Neural progenitor cell (in vitro differentiated cells): Measurements from ENCODE around the gene TXNRD1. TPM values are rescaled to one million over a fixed set of nuclear protein-coding genes. Genes with fewer than 3 reads are reported as not detected.

ENCODE experiments used
- DNase-seq: peaks from one replicate; pipeline ENCODE4 v3.0.0-alpha.2; 2016; ENCODE audit warnings: low spot score
- H2AFZ ChIP-seq: fragments of 200-600 bp; sonication (generic); replicated peaks from 2 replicates; pipeline ENCODE4 v1.6.1; 2016; ENCODE audit warnings: antibody characterized with exemption
- H3F3A ChIP-seq: fragments of 200-600 bp; sonication (generic); 2 replicates; pipeline ENCODE4 v1.6.1; 2016; ENCODE audit warnings: antibody characterized with exemption, low read depth
- H3K27ac ChIP-seq: fragments of 200-600 bp; sonication (generic); 2 replicates; pipeline ENCODE4 v1.5.1; 2016; ENCODE audit warnings: mild to moderate bottlenecking
- H3K27me3 ChIP-seq: fragments of 200-600 bp; sonication (generic); 2 replicates; pipeline ENCODE4 v1.6.1; 2016; ENCODE audit warnings: mild to moderate bottlenecking, moderate library complexity
- H3K36me3 ChIP-seq: fragments of 200-600 bp; sonication (generic); 2 replicates; pipeline ENCODE4 v1.5.1; 2016
- H3K4me1 ChIP-seq: fragments of 200-600 bp; sonication (generic); 2 replicates; pipeline ENCODE4 v1.6.1; 2016; ENCODE audit warnings: mixed run types
- H3K4me2 ChIP-seq: fragments of 200-600 bp; sonication (generic); 2 replicates; pipeline ENCODE4 v1.6.1; 2016
- H3K4me3 ChIP-seq: fragments of 200-600 bp; sonication (generic); 2 replicates; pipeline ENCODE4 v1.5.1; 2016
- H3K79me2 ChIP-seq: fragments of 200-600 bp; sonication (generic); 2 replicates; pipeline ENCODE4 v1.6.1; 2016; ENCODE audit warnings: low read depth
- H3K9ac ChIP-seq: fragments of 200-600 bp; sonication (generic); 2 replicates; pipeline ENCODE4 v1.6.1; 2016
- H3K9me3 ChIP-seq: fragments of 200-600 bp; sonication (generic); 2 replicates; pipeline ENCODE4 v1.5.1; 2016; ENCODE audit warnings: low read depth
- H4K20me1 ChIP-seq: fragments of 200-600 bp; sonication (generic); 2 replicates; pipeline ENCODE4 v1.6.1; 2016; ENCODE audit warnings: low read depth
- H3K27ac Mint-ChIP-seq: 3 replicates; pipeline ENCODE4 v1.8.0; 2021; ENCODE audit warnings: mixed read lengths
- H3K27me3 Mint-ChIP-seq: 2 replicates; pipeline ENCODE4 v1.8.0; 2022; ENCODE audit warnings: low read depth, mild to moderate bottlenecking, inconsistent platforms, moderate library complexity, mixed read lengths; ENCODE audit not compliant: insufficient read depth
- H3K36me3 Mint-ChIP-seq: 3 replicates; pipeline ENCODE4 v1.8.0; 2021; ENCODE audit warnings: mixed read lengths
- H3K4me1 Mint-ChIP-seq: 3 replicates; pipeline ENCODE4 v1.8.0; 2021; ENCODE audit warnings: mixed read lengths
- H3K4me3 Mint-ChIP-seq: 3 replicates; pipeline ENCODE4 v1.8.0; 2021; ENCODE audit warnings: mild to moderate bottlenecking, moderate library complexity, mixed read lengths
- H3K9me3 Mint-ChIP-seq: 3 replicates; pipeline ENCODE4 v1.8.0; 2020; ENCODE audit warnings: mixed read lengths
- CTCF ChIP-seq: fragments of 200-600 bp; sonication (generic); IDR thresholded peaks from 2 replicates; pipeline ENCODE4 v1.5.1; 2017; ENCODE audit warnings: antibody characterized with exemption, mild to moderate bottlenecking
- EZH2 ChIP-seq: fragments of 200-600 bp; sonication (generic); IDR thresholded peaks from 2 replicates; pipeline ENCODE4 v1.6.1; 2017; ENCODE audit warnings: antibody characterized with exemption, mild to moderate bottlenecking, moderate library complexity
- EZH2phosphoT487 ChIP-seq: fragments of 200-600 bp; sonication (generic); IDR thresholded peaks from 2 replicates; pipeline ENCODE4 v1.6.1; 2017; ENCODE audit warnings: antibody characterized with exemption
- total RNA-seq: library from RNA; depleted of rRNA; stranded (reverse); fragments of >200 nt; gene quantifications from 2 replicates; pipeline ENCODE4 v1.2.3, GENCODE V29; 2015; ENCODE audit warnings: low replicate concordance

Gene TXNRD1
- total RNA-seq, 1 donor from 2014 or later: 99.8 TPM

GRCh38 chr12:104248444-104248843 is 32.9 kb downstream of the TXNRD1 start:
- no peaks in the 10 kb centered on the region for H3K36me3 ChIP-seq
- H3K9me3 ChIP-seq: no peaks in the 10 kb centered on the region
- DNase-seq: no peak
- H3K27me3 Mint-ChIP-seq: peaks cover 3% of the 10 kb centered on the region
- no peaks in the 10 kb centered on the region for H3F3A ChIP-seq
- H3K4me1 Mint-ChIP-seq: peaks cover 7% of the 10 kb centered on the region
- TF ChIP-seq EZH2 (no peak), CTCF (no peak), EZH2phosphoT487 (no peak)
- no peaks in the 10 kb centered on the region for H3K27me3 ChIP-seq
- no peaks in the 10 kb centered on the region for H3K79me2 ChIP-seq
- H3K9me3 Mint-ChIP-seq: no peaks in the 10 kb centered on the region
- H3K27ac Mint-ChIP-seq: no peak overlapping the region
- no peak overlapping the region for H3K4me3 ChIP-seq
- no peak overlapping the region for H3K4me3 Mint-ChIP-seq
- no peaks in the 10 kb centered on the region for H3K36me3 Mint-ChIP-seq
- H3K27ac ChIP-seq: no peak overlapping the region
- no peak overlapping the region for H3K4me2 ChIP-seq
- no peak overlapping the region for H3K9ac ChIP-seq
- H4K20me1 ChIP-seq: no peaks in the 10 kb centered on the region
- H2AFZ ChIP-seq: no peak overlapping the region
- no peaks in the 10 kb centered on the region for H3K4me1 ChIP-seq

DNA sequence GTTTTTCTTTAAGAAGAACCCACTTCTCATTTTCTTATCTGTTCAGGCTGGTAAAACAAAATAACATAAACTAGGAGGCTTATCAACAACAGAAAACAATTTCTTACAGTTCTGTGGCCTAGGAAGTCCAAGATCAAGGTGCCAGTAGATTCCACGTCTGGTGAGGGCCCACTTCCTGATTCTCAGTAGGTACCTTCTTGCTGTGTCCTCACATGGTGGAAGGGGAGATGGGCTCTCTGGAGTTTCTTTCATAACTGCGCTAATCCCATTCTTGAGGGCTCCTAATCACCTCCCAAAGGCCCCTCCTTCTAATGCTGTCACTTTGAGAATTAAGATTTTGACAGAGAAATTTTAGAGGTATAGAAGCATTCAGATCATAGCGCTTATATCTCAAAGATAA is 33.4 kb downstream of the TXNRD1 start:
- Histone ChIP-seq H3K4me2 (no peak overlapping the region), H3K27ac (no peak overlapping the region), H3K27me3 (no peaks in the 10 kb centered on the region), H3K4me3 (no peak overlapping the region), H3K79me2 (no peaks in the 10 kb centered on the region), H3K36me3 (no peaks in the 10 kb centered on the region), H2AFZ (no peak overlapping the region), H3K9ac (no peak overlapping the region), H3K4me1 (no peaks in the 10 kb centered on the region), H3F3A (no peaks in the 10 kb centered on the region), H4K20me1 (no peaks in the 10 kb centered on the region), H3K9me3 (no peaks in the 10 kb centered on the region)
- peaks cover 3% of the 10 kb centered on the region for H3K27me3 Mint-ChIP-seq
- no peak for TF ChIP-seq CTCF
- no peak for TF ChIP-seq EZH2phosphoT487
- no peak for TF ChIP-seq EZH2
- no peaks in the 10 kb centered on the region for H3K36me3 Mint-ChIP-seq
- H3K27ac Mint-ChIP-seq: no peak overlapping the region
- H3K4me3 Mint-ChIP-seq: no peak overlapping the region
- peaks cover 7% of the 10 kb centered on the region for H3K4me1 Mint-ChIP-seq
- H3K9me3 Mint-ChIP-seq: no peaks in the 10 kb centered on the region
- no peak for DNase-seq

DNA sequence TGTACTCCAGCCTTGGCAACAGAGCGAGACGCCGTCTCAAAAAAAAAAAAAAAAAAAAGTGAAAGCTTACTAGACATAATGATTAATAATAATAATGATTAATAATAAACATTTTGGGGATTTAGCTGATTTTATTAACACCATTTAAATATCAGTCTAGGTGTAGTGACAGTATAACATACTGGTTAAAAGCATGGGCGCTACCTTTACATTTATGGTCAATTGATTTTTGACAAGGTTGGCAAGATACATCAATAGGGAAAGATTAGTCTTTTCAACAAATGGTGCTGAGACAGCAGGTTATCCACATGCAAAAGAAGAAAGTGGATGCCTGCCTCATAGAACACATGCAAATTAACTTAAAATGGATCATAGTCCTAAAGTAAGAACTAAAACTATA is 34.3 kb downstream of the TXNRD1 start:
- Mint-ChIP-seq H3K27me3 (peaks cover 6% of the 10 kb centered on the region), H3K9me3 (no peaks in the 10 kb centered on the region), H3K27ac (no peak overlapping the region), H3K4me1 (peaks cover 7% of the 10 kb centered on the region), H3K36me3 (no peaks in the 10 kb centered on the region), H3K4me3 (no peak overlapping the region)
- Histone ChIP-seq H3K27ac (no peak overlapping the region), H3K79me2 (no peaks in the 10 kb centered on the region), H3K4me2 (no peak overlapping the region), H3F3A (no peaks in the 10 kb centered on the region), H4K20me1 (no peaks in the 10 kb centered on the region), H3K9ac (no peak overlapping the region), H3K27me3 (no peaks in the 10 kb centered on the region), H3K36me3 (no peaks in the 10 kb centered on the region), H3K4me3 (no peak overlapping the region), H3K9me3 (no peaks in the 10 kb centered on the region), H2AFZ (no peak overlapping the region), H3K4me1 (no peaks in the 10 kb centered on the region)
- no peak for DNase-seq
- TF ChIP-seq EZH2: no peak

DNA sequence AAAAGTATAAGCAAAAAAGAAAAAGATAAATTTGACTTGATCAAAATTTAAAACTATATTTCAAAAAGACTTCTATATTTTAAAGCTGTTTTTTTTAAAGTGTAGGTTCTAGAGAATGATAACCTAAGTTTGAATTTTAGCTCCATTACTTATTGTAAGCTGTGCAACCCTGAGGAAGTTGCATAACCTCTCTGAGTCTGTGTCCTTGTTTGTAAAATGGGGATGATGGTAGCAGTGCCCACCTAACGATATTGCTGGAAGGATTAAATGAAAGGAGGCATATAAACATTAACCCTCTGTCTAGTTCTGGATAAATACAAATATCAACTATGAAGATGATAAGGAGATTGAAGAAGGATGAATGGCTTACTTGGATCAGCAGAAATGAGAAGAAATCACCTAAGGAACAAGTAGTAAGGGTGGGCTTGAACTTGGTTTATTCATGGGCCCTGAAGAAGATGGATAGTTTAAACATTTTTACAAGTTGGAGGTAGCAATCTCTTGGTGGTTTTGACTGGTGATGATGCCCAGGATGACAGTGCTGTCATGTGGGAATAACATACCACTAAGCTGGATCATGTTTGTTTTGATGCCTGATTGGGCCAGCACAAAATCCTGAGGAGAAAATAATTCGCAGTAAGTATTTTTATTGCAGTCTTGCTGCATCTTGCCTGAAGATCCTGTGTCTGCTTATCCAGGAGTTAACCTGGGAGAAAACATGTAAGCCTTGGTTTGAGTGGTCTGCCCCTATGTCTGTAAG is 35.0 kb downstream of the TXNRD1 start:
- no peaks in the 10 kb centered on the region for H3K9me3 Mint-ChIP-seq
- no peak overlapping the region for H3K4me2 ChIP-seq

More for the DNA sequence above, 35.0 kb downstream of the TXNRD1 start:
- Histone ChIP-seq H3K9ac (no peak overlapping the region), H4K20me1 (no peaks in the 10 kb centered on the region), H3K27me3 (no peaks in the 10 kb centered on the region), H3K27ac (no peak overlapping the region), H3K9me3 (no peaks in the 10 kb centered on the region), H3K36me3 (no peaks in the 10 kb centered on the region), H3F3A (no peaks in the 10 kb centered on the region), H2AFZ (no peak overlapping the region), H3K4me3 (no peak overlapping the region), H3K4me1 (no peaks in the 10 kb centered on the region), H3K79me2 (no peaks in the 10 kb centered on the region)
- Mint-ChIP-seq H3K36me3 (no peaks in the 10 kb centered on the region), H3K4me1 (peaks cover 7% of the 10 kb centered on the region), H3K4me3 (no peak overlapping the region), H3K27ac (no peak overlapping the region), H3K27me3 (peaks cover 6% of the 10 kb centered on the region)
- no peak for DNase-seq
- TF ChIP-seq EZH2 (no peak), CTCF (no peak), EZH2phosphoT487 (no peak)
